Endothelial cell of umbilical vein (primary cell): ENCODE measurements around the gene ANKRD23. TPM values are rescaled to one million over a fixed set of nuclear protein-coding genes. Genes with fewer than 3 reads are reported as not detected.

ENCODE experiments used
- BruUV-seq: library from RNA; stranded (reverse); fragments of 400-500 nt; replicated peaks from 2 replicates; lab custom pipeline; 2021; lab: Mats Ljungman, UMichigan
- CTCF ChIA-PET: fragments of 300-600, 350-600 bp; sonication (Branson Sonifier 250); formaldehyde crosslinking; loops from one replicate; lab custom pipeline; 2021; ENCODE audit warnings: antibody characterized with exemption, inconsistent platforms; lab: Charles Lee
- POLR2A ChIA-PET: fragments of 300-600, 350-600 bp; sonication (Branson Sonifier 250); formaldehyde crosslinking; loops from one replicate; lab custom pipeline; 2021; ENCODE audit warnings: antibody characterized with exemption, inconsistent platforms; lab: Charles Lee
- DNase-seq: peaks from one replicate; pipeline ENCODE4 v3.0.0-alpha.2; 2011; ENCODE audit warnings: low read depth, low spot score
- FAIRE-seq: peaks from 2 replicates; lab custom pipeline; 2011; peaks lifted over from hg19 to GRCh38; lab: Jason Lieb, UNC
- H2AFZ ChIP-seq: 2 replicates; pipeline ENCODE4 v1.6.0; 2012; ENCODE audit warnings: low read depth, low read length, control low read depth, inconsistent platforms
- H3K27ac ChIP-seq: 2 replicates; pipeline ENCODE4 v1.5.1; 2011; ENCODE audit warnings: low read depth, mild to moderate bottlenecking, control low read depth, low read length, moderate library complexity; ENCODE audit not compliant: insufficient read depth
- H3K27me3 ChIP-seq, 2 experiments: 2 replicates each; pipeline versions ENCODE4 v1.6.0 to v1.6.1; 2011; ENCODE audit warnings: low read length in 2 of 2, mixed read lengths in 1 of 2; ENCODE audit not compliant: control insufficient read depth in 2 of 2, insufficient read depth in 2 of 2
- H3K36me3 ChIP-seq, 2 experiments: 2 replicates in 1 of 2; 3 replicates in 1 of 2; pipeline ENCODE4 v1.5.1; 2011; ENCODE audit warnings: low read length in 2 of 2, mild to moderate bottlenecking in 1 of 2, moderate library complexity in 1 of 2; ENCODE audit not compliant: control insufficient read depth in 2 of 2, insufficient read depth in 2 of 2; ENCODE audit errors: extremely low read depth in 1 of 2
- H3K4me1 ChIP-seq: 3 replicates; pipeline ENCODE4 v1.5.1; 2011; ENCODE audit warnings: mild to moderate bottlenecking, low read length; ENCODE audit not compliant: control insufficient read depth, insufficient read depth; ENCODE audit errors: extremely low read depth
- H3K4me2 ChIP-seq: 2 replicates; pipeline ENCODE4 v1.6.1; 2011; ENCODE audit warnings: low read length, control low read depth, mixed read lengths; ENCODE audit not compliant: insufficient read depth
- H3K4me3 ChIP-seq, 3 experiments: fragments of 200-600 bp in 1 of 3; sonication (generic), shearing (Covaris generic) in 1 of 3; replicated peaks in 1 of 3; 2 replicates each; pipeline ENCODE4 v1.5.1; 2011 to 2016; ENCODE audit warnings: control low read depth in 3 of 3, low read length in 3 of 3, mild to moderate bottlenecking in 2 of 3, inconsistent platforms in 1 of 3, low read depth in 1 of 3, moderate library complexity in 1 of 3; ENCODE audit not compliant: insufficient read depth in 1 of 3
- H3K79me2 ChIP-seq: 2 replicates; pipeline ENCODE4 v1.6.0; 2012; ENCODE audit warnings: low read length, inconsistent platforms; ENCODE audit not compliant: control insufficient read depth, insufficient read depth
- H3K9ac ChIP-seq: replicated peaks from 2 replicates; pipeline ENCODE3; 2011; ENCODE audit warnings: low read length, control low read depth; ENCODE audit not compliant: insufficient read depth; ENCODE audit errors: extremely low read depth
- H3K9me1 ChIP-seq: replicated peaks from 3 replicates; pipeline ENCODE4 v1.6.0; 2011; ENCODE audit warnings: mild to moderate bottlenecking, low read length; ENCODE audit not compliant: control insufficient read depth, insufficient read depth; ENCODE audit errors: extremely low read depth
- H3K9me3 ChIP-seq: replicated peaks from 2 replicates; pipeline ENCODE4 v1.5.1; 2012; ENCODE audit warnings: low read length, inconsistent platforms; ENCODE audit not compliant: control insufficient read depth, insufficient read depth
- H4K20me1 ChIP-seq: replicated peaks from 2 replicates; pipeline ENCODE3; 2011; ENCODE audit warnings: mild to moderate bottlenecking, low read length; ENCODE audit not compliant: control insufficient read depth, insufficient read depth; ENCODE audit errors: extremely low read depth
- EZH2 ChIP-seq: IDR thresholded peaks from 2 replicates; pipeline ENCODE4 v1.6.1; 2012; ENCODE audit warnings: borderline replicate concordance, low read depth, mild to moderate bottlenecking, moderate library complexity, low read length, inconsistent platforms; ENCODE audit not compliant: severe bottlenecking
- FOS ChIP-seq: IDR thresholded peaks from 2 replicates; pipeline ENCODE4 v1.6.1; 2011; ENCODE audit warnings: mild to moderate bottlenecking, low read length, moderate library complexity, borderline replicate concordance; ENCODE audit not compliant: insufficient read depth
- GATA2 ChIP-seq: IDR thresholded peaks from 2 replicates; pipeline ENCODE4 v1.7.0; 2011; ENCODE audit warnings: low read depth, mild to moderate bottlenecking, moderate library complexity, mixed read lengths, low read length; ENCODE audit not compliant: insufficient read length, insufficient read depth
- JUN ChIP-seq: IDR thresholded peaks from 2 replicates; pipeline ENCODE4 v1.6.1; 2011; ENCODE audit warnings: borderline replicate concordance, low read depth; ENCODE audit not compliant: insufficient read length, insufficient read depth
- MAX ChIP-seq: IDR thresholded peaks from 2 replicates; pipeline ENCODE4 v1.6.1; 2011; ENCODE audit not compliant: insufficient read depth, insufficient read length
- MYC ChIP-seq: IDR thresholded peaks from one replicate; pipeline ENCODE4 v1.6.1; 2011; ENCODE audit warnings: mild to moderate bottlenecking, low read depth, low read length
- POLR2A ChIP-seq: IDR thresholded peaks from 2 replicates; pipeline ENCODE4 v1.6.1; 2012; ENCODE audit warnings: low read depth, mild to moderate bottlenecking, control low read depth, low read length
- POLR2AphosphoS5 ChIP-seq: IDR thresholded peaks from 2 replicates; pipeline ENCODE4 v1.6.1; 2012; ENCODE audit warnings: low read depth, mild to moderate bottlenecking, control low read depth, low read length, moderate library complexity; ENCODE audit not compliant: insufficient read depth
- dilution Hi-C: fragments of 300-500 bp; cut with MboI; formaldehyde crosslinking; loops from one replicate; pipeline ENCODE4 v1.15.0; 2019; ENCODE audit warnings: low sequenced_read_pairs; ENCODE audit not compliant: extremely low pct_ligation_motif_present
- intact Hi-C: fragments of 100-400 bp; cut with micrococcal nuclease; formaldehyde crosslinking; loops from one replicate; pipeline ENCODE4 v1.10.0; 2022
- polyA plus RNA-seq, 4 experiments: library from polyadenylated mRNA; depleted of rRNA in 3 of 4; stranded (reverse) in 3 of 4; unstranded in 1 of 4; fragments of >200 nt; gene quantifications; 2 replicates each; pipeline versions ENCODE4 v1.2.1 to v1.2.3, GENCODE V29; 2011 to 2012; ENCODE audit warnings: missing spikeins in 1 of 4
- total RNA-seq: library from RNA; stranded (reverse); gene quantifications from 2 replicates; pipeline ENCODE4 v1.2.3, GENCODE V29; 2021
- TF ChIP-seq, protein P1 (sequence below), 2 donors: IDR thresholded peaks; 1 replicate in 1 of 2; 2 replicates in 1 of 2; pipeline ENCODE4 v1.5.1; 2011; ENCODE audit warnings: low read length in 2 of 2, mild to moderate bottlenecking in 2 of 2, moderate library complexity in 2 of 2, control low read depth in 1 of 2, inconsistent platforms in 1 of 2, low read depth in 1 of 2; ENCODE audit not compliant: insufficient read depth in 1 of 2; ENCODE audit errors: extremely low read depth in 1 of 2

ANKRD23 gene
- total and polyA plus RNA-seq, 2 donors (not counting 3 experiments of a cell fraction or from before 2014, with no cell fraction given), result 1.7 to 3.6 TPM

DNA sequence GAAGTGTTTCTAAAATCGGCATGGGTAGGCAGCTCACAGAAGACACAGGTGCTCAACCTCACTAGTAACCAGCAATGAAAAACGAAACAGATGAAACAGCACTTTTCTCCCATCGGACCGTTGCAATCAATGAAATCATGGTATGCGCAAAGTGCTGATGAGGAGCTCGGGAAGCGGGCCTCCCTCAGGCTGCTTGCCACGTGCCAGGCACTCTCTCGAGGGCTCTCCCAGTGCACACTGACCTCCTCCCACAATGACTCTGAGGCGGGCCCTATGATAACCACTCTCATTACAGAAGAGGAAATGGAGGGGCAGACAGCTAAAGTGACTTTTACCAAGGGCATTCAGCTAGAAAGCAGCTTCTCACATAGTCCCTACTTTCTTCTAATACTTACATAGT, 3.8 kb upstream of the ANKRD23 start:
- no peak for FAIRE-seq
- H4K20me1 ChIP-seq, result no peaks in the 10 kb centered on the region
- peaks cover 0 to 9% of the 10 kb centered on the region in 2 experiments for H3K36me3 ChIP-seq
- DNase-seq, result no peak
- H3K27me3 ChIP-seq, result no peaks in the 10 kb centered on the region
- dilution Hi-C loops, result no loop called here
- no peak overlapping the region for H2AFZ ChIP-seq
- no peaks in the 10 kb centered on the region for H3K79me2 ChIP-seq
- no peak overlapping the region for H3K4me2 ChIP-seq
- H3K4me1 ChIP-seq, result no peaks in the 10 kb centered on the region
- no peaks in the 10 kb centered on the region for H3K9me1 ChIP-seq
- POLR2A ChIA-PET, result no interaction called here
- no peak for TF ChIP-seq MYC
- no peak for TF ChIP-seq JUN
- TF ChIP-seq, protein P1, sequence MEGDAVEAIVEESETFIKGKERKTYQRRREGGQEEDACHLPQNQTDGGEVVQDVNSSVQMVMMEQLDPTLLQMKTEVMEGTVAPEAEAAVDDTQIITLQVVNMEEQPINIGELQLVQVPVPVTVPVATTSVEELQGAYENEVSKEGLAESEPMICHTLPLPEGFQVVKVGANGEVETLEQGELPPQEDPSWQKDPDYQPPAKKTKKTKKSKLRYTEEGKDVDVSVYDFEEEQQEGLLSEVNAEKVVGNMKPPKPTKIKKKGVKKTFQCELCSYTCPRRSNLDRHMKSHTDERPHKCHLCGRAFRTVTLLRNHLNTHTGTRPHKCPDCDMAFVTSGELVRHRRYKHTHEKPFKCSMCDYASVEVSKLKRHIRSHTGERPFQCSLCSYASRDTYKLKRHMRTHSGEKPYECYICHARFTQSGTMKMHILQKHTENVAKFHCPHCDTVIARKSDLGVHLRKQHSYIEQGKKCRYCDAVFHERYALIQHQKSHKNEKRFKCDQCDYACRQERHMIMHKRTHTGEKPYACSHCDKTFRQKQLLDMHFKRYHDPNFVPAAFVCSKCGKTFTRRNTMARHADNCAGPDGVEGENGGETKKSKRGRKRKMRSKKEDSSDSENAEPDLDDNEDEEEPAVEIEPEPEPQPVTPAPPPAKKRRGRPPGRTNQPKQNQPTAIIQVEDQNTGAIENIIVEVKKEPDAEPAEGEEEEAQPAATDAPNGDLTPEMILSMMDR (IDR thresholded peaks at IDR 0.05; ENCODE audit: extremely low read depth in 1 of 2, insufficient read depth in 1 of 2, low read depth in 1 of 2, low read length in 2 of 2), result no peak
- no peak for TF ChIP-seq FOS
- TF ChIP-seq POLR2AphosphoS5, result no peak
- TF ChIP-seq EZH2, result no peak
- no peak for TF ChIP-seq POLR2A
- TF ChIP-seq MAX, result no peak
- TF ChIP-seq GATA2, result no peak
- intact Hi-C loops, result no loop called here
- BruUV-seq, result no TSS peak
- H3K9ac ChIP-seq, result no peak overlapping the region
- H3K27ac ChIP-seq, result no peak overlapping the region
- no peaks in the 10 kb centered on the region for H3K9me3 ChIP-seq
- H3K4me3 ChIP-seq, result no peak overlapping the region
- CTCF ChIA-PET, result interaction anchor here (0.7 to 1.6 kb wide), 2 partner anchors 10 to 37 kb away, joined by 3 to 6 read pairs; partner anchors contain the start of gene ANKRD39
